ENCODE data around the gene TBX6. TPM values are rescaled to one million over a fixed set of nuclear protein-coding genes. Genes with fewer than 3 reads are reported as not detected.

The TBX6 gene
- total RNA-seq, 4 donors from 2014 or later = 0.38 to 1.2 (median 0.44) TPM; not detected in 1

GRCh38 chr16:30083216-30084055 is 8.3 kb downstream of the TBX6 start:
- TF ChIP-seq CTCF (IDR thresholded peaks at IDR 0.05; ENCODE audit: low read depth) = no peak

DNA sequence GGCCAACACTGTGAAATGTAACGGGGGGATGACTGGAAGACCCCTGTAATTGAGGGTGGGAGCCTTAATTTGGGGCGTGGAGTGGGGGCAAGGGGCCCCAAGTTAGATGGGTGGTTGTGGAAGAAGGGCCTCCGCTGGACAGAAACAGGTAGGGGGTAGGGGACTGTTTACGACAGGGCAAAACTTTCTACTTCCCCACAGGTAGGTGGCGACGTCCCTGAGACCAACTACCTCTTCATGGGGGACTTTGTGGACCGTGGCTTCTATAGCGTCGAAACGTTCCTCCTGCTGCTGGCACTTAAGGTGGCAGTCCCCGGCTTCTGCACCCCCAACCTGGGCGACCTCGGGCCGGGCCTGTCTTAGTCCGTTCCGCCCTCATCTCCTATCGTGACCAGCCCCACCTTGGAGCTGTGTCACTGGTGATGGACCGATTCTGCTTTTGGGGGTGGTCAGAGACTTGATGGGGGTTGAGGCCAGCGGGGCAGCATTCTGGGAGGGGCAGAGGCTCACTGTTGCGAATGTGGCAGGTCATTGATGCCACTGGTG is 9.1 kb downstream of the TBX6 start:
- no peak for TF ChIP-seq CTCF (IDR thresholded peaks at IDR 0.05; ENCODE audit: low read depth)

- TF ChIP-seq CTCF (IDR thresholded peaks at IDR 0.05; ENCODE audit: low read depth) = no peak
These were observed 12.2 kb downstream of the TBX6 start for GRCh38 chr16:30079480-30079879.

DNA sequence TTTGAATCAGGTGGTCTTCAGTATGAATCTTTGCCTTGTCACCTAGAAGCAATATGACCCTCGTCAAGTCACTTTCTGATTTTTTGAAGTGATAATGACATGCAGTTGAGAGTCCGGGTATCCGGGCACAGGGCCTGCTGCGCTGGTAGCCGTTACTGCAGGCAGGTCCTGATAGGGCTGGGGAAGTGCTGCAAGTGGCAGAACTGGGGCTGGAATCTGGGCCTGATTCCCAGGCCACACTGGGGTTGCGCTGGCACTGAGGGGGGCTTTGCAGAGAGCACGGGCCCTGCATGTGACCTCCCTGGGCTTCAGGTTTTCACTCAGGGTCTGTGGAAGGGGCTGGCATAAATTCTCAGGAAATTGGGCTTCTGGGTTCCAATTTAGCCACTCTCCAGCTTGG is 13.0 kb downstream of the TBX6 start:
- TF ChIP-seq CTCF (IDR thresholded peaks at IDR 0.05; ENCODE audit: low read depth) = no peak

DNA sequence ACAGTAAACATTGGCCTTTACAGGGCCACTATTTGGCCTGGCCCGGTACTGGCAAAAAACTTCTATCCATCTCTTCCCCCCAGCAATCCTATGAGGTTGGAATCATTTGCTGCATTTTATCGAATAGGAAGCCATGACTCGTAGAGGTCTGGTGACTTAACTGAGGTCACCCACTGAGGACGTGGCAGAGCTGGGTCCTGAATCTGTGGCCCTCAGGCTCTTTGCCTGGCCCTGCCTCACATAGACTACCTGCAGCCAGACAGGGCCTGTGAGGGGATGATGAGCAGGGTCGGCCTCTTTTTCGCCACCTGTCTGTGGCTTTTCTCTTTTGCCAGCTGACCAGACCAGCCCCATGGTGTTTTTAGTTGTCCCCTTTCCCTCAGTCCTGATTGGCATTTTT is 14.1 kb downstream of the TBX6 start:
- no peak for TF ChIP-seq CTCF (IDR thresholded peaks at IDR 0.05; ENCODE audit: low read depth)

GRCh38 chr16:30076276-30076791 is 15.4 kb downstream of the TBX6 start:
- no peak for TF ChIP-seq CTCF (IDR thresholded peaks at IDR 0.05; ENCODE audit: low read depth)

DNA sequence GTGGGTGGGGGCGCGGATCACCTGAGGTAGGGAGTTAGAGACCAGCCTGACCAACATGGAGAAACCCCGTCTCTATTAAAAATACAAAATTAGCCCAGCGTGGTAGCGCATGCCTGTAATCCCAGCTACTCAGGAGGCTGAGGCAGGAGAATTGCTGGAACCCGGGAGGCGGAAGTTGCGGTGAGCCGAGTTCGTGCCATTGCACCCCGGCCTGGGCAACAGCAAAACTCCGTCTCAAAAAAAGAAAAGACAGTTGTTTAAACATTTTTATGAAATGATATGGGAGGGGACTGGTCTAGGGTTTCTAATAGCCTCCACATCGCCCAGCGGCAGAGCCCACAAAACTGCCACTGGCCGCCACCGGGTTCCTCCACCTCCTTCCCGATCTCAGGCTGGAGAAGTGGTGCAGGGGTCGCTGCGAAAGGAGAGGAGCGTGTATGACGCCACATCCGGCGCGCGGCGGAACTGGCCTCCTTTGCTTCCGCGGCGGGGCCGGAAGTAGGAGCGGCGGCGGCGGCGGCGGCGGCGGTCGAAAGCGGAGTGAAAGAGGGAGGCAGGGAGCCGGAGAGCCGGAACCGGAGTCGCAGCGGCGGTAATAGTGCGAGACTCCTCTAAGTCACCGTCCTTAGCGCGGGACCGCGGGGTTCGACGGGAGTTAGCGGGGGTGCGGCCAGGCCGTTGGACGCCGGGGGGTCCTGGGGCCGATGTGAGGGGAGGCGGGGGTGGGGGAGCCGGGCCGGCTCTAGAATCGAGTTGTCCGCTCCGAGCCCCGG is 16.0 kb downstream of the TBX6 start, which contains the start of gene PPP4C:
PPP4C (plus strand) TSS at position 492 of the 773 bp plus-strand sequence. CDS start 384 bp downstream, outside the sequence.
- TF ChIP-seq CTCF (IDR thresholded peaks at IDR 0.05; ENCODE audit: low read depth) = no peak

All from subcutaneous adipose tissue (tissue), 4 donors.